K562 (cell line): Measurements from ENCODE around the gene ITPR1. TPM values are rescaled to one million over a fixed set of nuclear protein-coding genes. Genes with fewer than 3 reads are reported as not detected.
A peak's percentile ranks its signal among the peaks of the same experiment; 100 is the strongest.

Experiments
- ATAC-seq: fragments of 200-7000 bp; cut with Tn5 transposase; 3 replicates; pipeline ENCODE4 v1.9.1; 2020; ENCODE audit warnings: moderate library complexity
- BruUV-seq: library from RNA; stranded (reverse); fragments of 400-500 nt; replicated peaks from 2 replicates; lab custom pipeline; 2021; lab: Mats Ljungman, UMichigan
- CTCF ChIA-PET: fragments of 300-600 bp; formaldehyde crosslinking; extraction: SDS; loops from one replicate; lab custom pipeline; 2021; ENCODE audit warnings: low intra/inter-chr PET ratio; lab: Yijun Ruan, JAX
- POLR2A ChIA-PET: fragments of 300-600, 350-650 bp; sonication (Branson Sonifier 250); formaldehyde crosslinking; extraction: SDS; loops from one replicate; lab custom pipeline; 2021; ENCODE audit warnings: antibody characterized with exemption, inconsistent platforms; lab: Yijun Ruan, JAX
- DNase-seq, 4 experiments: peaks; one replicate each; pipeline versions ENCODE4 v3.0.0 to v3.0.0-alpha.2; 2011 to 2018; ENCODE audit warnings: low spot score in 3 of 4, mixed read lengths in 3 of 4; ENCODE audit errors: extremely low read depth in 1 of 4
- FAIRE-seq: peaks from 2 replicates; lab custom pipeline; 2011; peaks lifted over from hg19 to GRCh38; lab: Jason Lieb, UNC
- H2AFZ ChIP-seq: 2 replicates; pipeline ENCODE4 v1.6.0; 2011; ENCODE audit warnings: low read depth, low read length, control low read depth, inconsistent platforms
- H3K27ac ChIP-seq: fragments of 200-600 bp; 3 replicates; pipeline ENCODE4 v1.8.0; 2011; ENCODE audit warnings: low read depth, mild to moderate bottlenecking, control low read depth, inconsistent platforms, low read length, moderate library complexity, mixed read lengths; ENCODE audit errors: extremely low read depth
- H3K27me3 ChIP-seq, 2 experiments: fragments of 300-600 bp in 1 of 2; 2 replicates in 1 of 2; 3 replicates in 1 of 2; pipeline versions ENCODE4 v1.6.0 to v1.8.0; 2011; ENCODE audit warnings: inconsistent platforms in 2 of 2, low read length in 2 of 2, mild to moderate bottlenecking in 1 of 2, mixed read lengths in 1 of 2, moderate library complexity in 1 of 2; ENCODE audit not compliant: control insufficient read depth in 2 of 2, insufficient read depth in 2 of 2
- H3K36me3 ChIP-seq: fragments of 300-600 bp; 3 replicates; pipeline ENCODE4 v1.8.0; 2011; ENCODE audit warnings: mild to moderate bottlenecking, low read length, inconsistent platforms; ENCODE audit not compliant: control insufficient read depth, insufficient read depth
- H3K4me1 ChIP-seq, 2 experiments: fragments of 200-600 bp in 1 of 2; replicated peaks in 1 of 2; 2 replicates in 1 of 2; 3 replicates in 1 of 2; pipeline versions ENCODE4 v1.5.1 to v1.8.0; 2011; ENCODE audit warnings: inconsistent platforms in 2 of 2, low read length in 2 of 2, mild to moderate bottlenecking in 1 of 2, mixed read lengths in 1 of 2, moderate library complexity in 1 of 2; ENCODE audit not compliant: control insufficient read depth in 2 of 2, insufficient read depth in 2 of 2
- H3K4me2 ChIP-seq: 2 replicates; pipeline ENCODE4 v1.6.1; 2011; ENCODE audit warnings: low read length, control low read depth, inconsistent platforms, mixed read lengths; ENCODE audit not compliant: insufficient read depth
- H3K4me3 ChIP-seq: fragments of 200-600 bp; sonication (generic), shearing (Covaris generic); 2 replicates; pipeline ENCODE4 v1.5.1; 2016; ENCODE audit warnings: control low read depth, inconsistent platforms
- H3K79me2 ChIP-seq: fragments of 200-600 bp; 3 replicates; pipeline ENCODE4 v1.8.0; 2011; ENCODE audit warnings: low read length, inconsistent platforms; ENCODE audit not compliant: control insufficient read depth, insufficient read depth
- H3K9ac ChIP-seq, 2 experiments: 2 replicates each; pipeline versions ENCODE4 v1.6.0 to v1.6.1; 2011; ENCODE audit warnings: low read depth in 2 of 2, low read length in 2 of 2, control low read depth in 1 of 2, inconsistent platforms in 1 of 2, mild to moderate bottlenecking in 1 of 2, mixed read lengths in 1 of 2; ENCODE audit not compliant: insufficient read depth in 1 of 2
- H3K9me1 ChIP-seq: one replicate; pipeline ENCODE4 v1.6.0; 2011; ENCODE audit warnings: inconsistent platforms, mild to moderate bottlenecking, low read length, moderate library complexity; ENCODE audit not compliant: control insufficient read depth, insufficient read depth
- H3K9me3 ChIP-seq: replicated peaks from 2 replicates; pipeline ENCODE4 v1.5.1; 2011; ENCODE audit warnings: low read depth, low read length, inconsistent platforms; ENCODE audit not compliant: control insufficient read depth, insufficient read depth
- H4K20me1 ChIP-seq: replicated peaks from 2 replicates; pipeline ENCODE4 v1.6.1; 2011; ENCODE audit warnings: low read length, inconsistent platforms, mixed read lengths; ENCODE audit not compliant: control insufficient read depth, insufficient read depth
- CBFB ChIP-seq: sonication (generic); formaldehyde crosslinking; IDR thresholded peaks from 2 replicates; pipeline ENCODE4 v1.4.0; 2020; ENCODE audit warnings: mild to moderate bottlenecking, missing genetic modification reagents
- CCNT2 ChIP-seq: IDR thresholded peaks from 2 replicates; pipeline ENCODE4 v1.6.1; 2011; ENCODE audit warnings: borderline replicate concordance, low read depth, mild to moderate bottlenecking, moderate library complexity, mixed read lengths, low read length; ENCODE audit not compliant: insufficient read length; ENCODE audit errors: extremely low read depth
- CREB3L1 ChIP-seq: fragments of 450-650 bp; IDR thresholded peaks from 2 replicates; pipeline ENCODE4 v1.6.1; 2014; ENCODE audit warnings: low read depth, mild to moderate bottlenecking, moderate library complexity, borderline replicate concordance
- CXXC5 ChIP-seq: fragments of 250-450 bp; sonication (Bioruptor Pico); IDR thresholded peaks from 2 replicates; pipeline ENCODE4 v1.8.0; 2022; ENCODE audit warnings: inconsistent platforms, mild to moderate bottlenecking, moderate library complexity
- GTF2F1 ChIP-seq: IDR thresholded peaks from 2 replicates; pipeline ENCODE4 v1.6.1; 2011; ENCODE audit warnings: low read depth, low read length, improper control_type of control experiment
- HBP1 ChIP-seq: fragments of 450-650 bp; formaldehyde crosslinking; IDR thresholded peaks from 2 replicates; pipeline ENCODE4 v1.4.0; 2022; ENCODE audit warnings: missing genetic modification characterization
- MXI1 ChIP-seq: IDR thresholded peaks from 2 replicates; pipeline ENCODE4 v1.6.1; 2011; ENCODE audit warnings: low read depth, mild to moderate bottlenecking, improper control_type of control experiment, low read length
- PCBP1 ChIP-seq: fragments of 200-400 bp; formaldehyde crosslinking; IDR thresholded peaks from 2 replicates; pipeline ENCODE4 v1.6.1; 2018; ENCODE audit warnings: mild to moderate bottlenecking, low read depth, low read length; ENCODE audit not compliant: poor library complexity, severe bottlenecking
- POLR2A ChIP-seq: fragments of 450-650 bp; conservative IDR thresholded peaks from 2 replicates; pipeline ENCODE4 v1.6.1; 2016
- SOX6 ChIP-seq: fragments of 450-650 bp; IDR thresholded peaks from 2 replicates; pipeline ENCODE4 v1.6.1; 2014; ENCODE audit warnings: mild to moderate bottlenecking
- ZBTB33 ChIP-seq: sonication (generic); formaldehyde crosslinking; IDR thresholded peaks from 2 replicates; pipeline ENCODE4 v1.8.1; 2023; ENCODE audit warnings: mild to moderate bottlenecking, missing genetic modification reagents
- ZNF124 ChIP-seq: sonication (generic); formaldehyde crosslinking; IDR thresholded peaks from 2 replicates; pipeline ENCODE4 v1.8.1; 2022; ENCODE audit warnings: missing genetic modification reagents
- WGBS: fragments of 100-300 bp; shearing (Covaris generic); methylation state at CpG from one replicate; pipeline ENCODE4 v1.1.6; 2016; ENCODE audit warnings: low coverage, mixed read lengths; ENCODE audit not compliant: insufficient coverage; ENCODE audit errors: missing lambda C conversion rate; 5-methylcytosine and 5-hydroxymethylcytosine counted together
- in situ Hi-C: fragments of 300-500 bp; cut with MboI; formaldehyde crosslinking; loops from 4 replicates; pipeline ENCODE4 v1.15.0; 2018; ENCODE audit warnings: inconsistent platforms, mixed read lengths
- intact Hi-C: fragments of 100-400 bp; cut with micrococcal nuclease; formaldehyde crosslinking; loops from 2 replicates; pipeline ENCODE4 v1.14.2; 2022
- polyA plus RNA-seq, 8 experiments: library from polyadenylated mRNA; depleted of rRNA in 4 of 8; stranded (reverse) in 5 of 8; unstranded in 3 of 8; fragments of >200 nt; fragmentation: Nextera tagmentation in 2 of 8; fragmentation: Illumina TruSeq in 1 of 8; extraction: Ambion mirVana in 2 of 8; extraction: Trizol in 1 of 8; gene quantifications; 2 replicates each; pipeline versions ENCODE4 v1.2.1 to v1.2.3, GENCODE V29; 2011 to 2014; ENCODE audit warnings: inconsistent platforms in 1 of 8, missing spikeins in 1 of 8
- total RNA-seq, 7 experiments: library from RNA; depleted of rRNA in 6 of 7; stranded (reverse); fragments of >200 nt in 6 of 7; fragmentation: Illumina TruSeq in 2 of 7; extraction: Trizol in 2 of 7; gene quantifications; 2 replicates each; pipeline versions ENCODE4 v1.2.1 to v1.2.3, GENCODE V29; 2011 to 2021; ENCODE audit warnings: low replicate concordance in 1 of 7
- TF ChIP-seq, protein P1 (sequence below): fragments of 250-450 bp; sonication (Bioruptor Pico); IDR thresholded peaks from 2 replicates; pipeline ENCODE4 v1.8.0; 2022; ENCODE audit warnings: moderate library complexity, mild to moderate bottlenecking, inconsistent platforms

The ITPR1 gene
- total and polyA plus RNA-seq, 9 of the 15 experiments (the other 6 are each of a cell fraction or from before 2014, with no cell fraction given), result 22.4 to 40.0 (median 27.4) TPM

- TF ChIP-seq HBP1 (no peak), PCBP1 (peak; percentile 64), SOX6 (peak; percentile 38), CXXC5 (peak; percentile 71), CCNT2 (peak; percentile 64), POLR2A (peak; percentile 94)
- TF ChIP-seq, all 486 proteins: peak for 181
Observed at GRCh38 chr3:4466741-4467521, 26.2 kb upstream of the ITPR1 start, which contains the start of gene SUMF1 (continued).

DNA sequence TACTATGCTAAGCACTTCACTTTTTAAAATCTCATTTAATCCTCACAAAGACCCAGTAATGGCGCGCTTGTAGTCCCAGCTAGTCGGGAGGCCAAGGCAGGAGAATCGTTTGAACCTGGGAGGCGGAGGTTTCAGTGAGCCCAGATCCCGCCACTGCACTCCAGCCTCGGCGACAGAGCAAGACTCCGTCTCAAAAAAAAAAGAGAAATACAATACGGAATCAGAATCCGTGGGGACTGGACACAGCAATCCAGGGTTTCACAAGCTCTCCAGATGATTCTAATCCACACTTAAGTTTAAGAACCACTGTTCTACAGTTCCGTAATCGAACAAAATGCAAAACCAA lies 25.7 kb upstream of the ITPR1 start:
- in situ Hi-C loops (no loop called here), intact Hi-C loops (loop anchor here (1.0 to 10.0 kb wide), 3 partner anchors 26 to 160 kb away; partner anchors contain the start of gene ITPR1)
- ChIA-PET CTCF (no interaction called here), POLR2A (interaction anchor here (0.5 to 4.4 kb wide), 10 partner anchors 9 to 1394 kb away, joined by 3 to 54 read pairs (median 3); partner anchors contain the start of gene ITPR1)
- Histone ChIP-seq H3K9me3 (no peaks in the 10 kb centered on the region), H3K4me3 (peak overlapping the region; percentile 71), H3K4me1 (peaks cover 8 to 14% of the 10 kb centered on the region in 2 experiments; a peak in 4 of 5 replicates), H3K36me3 (no peaks in the 10 kb centered on the region), H4K20me1 (no peaks in the 10 kb centered on the region), H3K9me1 (no peaks in the 10 kb centered on the region), H3K27me3 (no peaks in the 10 kb centered on the region), H3K79me2 (peaks cover 2% of the 10 kb centered on the region; the same call in 1 of the 3 replicates), H3K9ac (peak overlapping the region in 1 of 2 experiments; percentile 76; a peak in 2 of 4 replicates), H3K27ac (peak overlapping the region; percentile 75), H3K4me2 (peak overlapping the region; percentile 87), H2AFZ (peak overlapping the region; percentile 100)
- 65% methylated on average over 13 of the region's 13 CpGs for WGBS
- DNase-seq (no peak), FAIRE-seq (no peak), ATAC-seq (no peak)
- TSS peak; percentile 49 for BruUV-seq
- TF ChIP-seq ZBTB33 (CRISPR knock-in tag) (peak; percentile 88; the same call in 1 of the 2 replicates), MXI1 (0 out of 2 replicates have a peak, but pooled peaks have one; percentile 22), CREB3L1 (no peak), CBFB (CRISPR knock-in tag) (no peak), GTF2F1 (0 out of 2 replicates have a peak, but pooled peaks have one; percentile 5), ZNF124 (CRISPR knock-in tag) (no peak)
- TF ChIP-seq, protein P1, sequence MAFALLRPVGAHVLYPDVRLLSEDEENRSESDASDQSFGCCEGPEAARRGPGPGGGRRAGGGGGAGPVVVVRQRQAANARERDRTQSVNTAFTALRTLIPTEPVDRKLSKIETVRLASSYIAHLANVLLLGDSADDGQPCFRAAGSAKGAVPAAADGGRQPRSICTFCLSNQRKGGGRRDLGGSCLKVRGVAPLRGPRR, result no peak
